Cardiac muscle cell (in vitro differentiated cells and primary cell): Measurements from ENCODE around the gene GDNF. TPM values are rescaled to one million over a fixed set of nuclear protein-coding genes. Genes with fewer than 3 reads are reported as not detected.

Experiments used
- DNase-seq, 2 donors: peaks; one replicate each; pipeline versions ENCODE4 v3.0.0 to v3.0.0-alpha.2; 2010 to 2017; ENCODE audit warnings: low read depth in 1 of 2, low spot score in 1 of 2
- H3K27ac ChIP-seq: fragments of 200-600 bp; sonication (generic); 2 replicates; pipeline ENCODE4 v1.5.1; 2016
- H3K27me3 ChIP-seq: fragments of 200-600 bp; sonication (generic); 2 replicates; pipeline ENCODE4 v1.6.0; 2016; ENCODE audit warnings: control low read depth
- H3K36me3 ChIP-seq: fragments of 200-600 bp; sonication (generic); 2 replicates; pipeline ENCODE4 v1.5.1; 2016; ENCODE audit warnings: control low read depth
- H3K4me1 ChIP-seq: fragments of 200-600 bp; sonication (generic); 2 replicates; pipeline ENCODE4 v1.8.1; 2017; ENCODE audit warnings: low read depth, mild to moderate bottlenecking, mixed run types
- H3K4me3 ChIP-seq: fragments of 200-600 bp; sonication (generic); 2 replicates; pipeline ENCODE4 v1.5.1; 2016; ENCODE audit warnings: mild to moderate bottlenecking
- H3K9me3 ChIP-seq: fragments of 200-600 bp; sonication (generic); 2 replicates; pipeline ENCODE4 v1.5.1; 2017; ENCODE audit warnings: low read depth, mild to moderate bottlenecking, control low read depth
- polyA plus RNA-seq: library from polyadenylated mRNA; unstranded; fragments of >200 nt; fragmentation: Nextera tagmentation; extraction: Ambion mirVana; gene quantifications from 2 replicates; pipeline ENCODE4 v1.2.1, GENCODE V29; 2016
- total RNA-seq: library from RNA; depleted of rRNA; stranded (reverse); fragments of >200 nt; gene quantifications from 2 replicates; pipeline ENCODE4 v1.2.3, GENCODE V29; 2016
- TF ChIP-seq, protein P1 (sequence below): IDR thresholded peaks from 2 replicates; pipeline ENCODE4 v1.5.1; 2012; ENCODE audit warnings: low read depth, mild to moderate bottlenecking, low read length

The GDNF gene, protein sequence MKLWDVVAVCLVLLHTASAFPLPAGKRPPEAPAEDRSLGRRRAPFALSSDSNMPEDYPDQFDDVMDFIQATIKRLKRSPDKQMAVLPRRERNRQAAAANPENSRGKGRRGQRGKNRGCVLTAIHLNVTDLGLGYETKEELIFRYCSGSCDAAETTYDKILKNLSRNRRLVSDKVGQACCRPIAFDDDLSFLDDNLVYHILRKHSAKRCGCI
- not detected in 2 replicates for total RNA-seq
- not detected in 2 replicates for polyA plus RNA-seq

DNA sequence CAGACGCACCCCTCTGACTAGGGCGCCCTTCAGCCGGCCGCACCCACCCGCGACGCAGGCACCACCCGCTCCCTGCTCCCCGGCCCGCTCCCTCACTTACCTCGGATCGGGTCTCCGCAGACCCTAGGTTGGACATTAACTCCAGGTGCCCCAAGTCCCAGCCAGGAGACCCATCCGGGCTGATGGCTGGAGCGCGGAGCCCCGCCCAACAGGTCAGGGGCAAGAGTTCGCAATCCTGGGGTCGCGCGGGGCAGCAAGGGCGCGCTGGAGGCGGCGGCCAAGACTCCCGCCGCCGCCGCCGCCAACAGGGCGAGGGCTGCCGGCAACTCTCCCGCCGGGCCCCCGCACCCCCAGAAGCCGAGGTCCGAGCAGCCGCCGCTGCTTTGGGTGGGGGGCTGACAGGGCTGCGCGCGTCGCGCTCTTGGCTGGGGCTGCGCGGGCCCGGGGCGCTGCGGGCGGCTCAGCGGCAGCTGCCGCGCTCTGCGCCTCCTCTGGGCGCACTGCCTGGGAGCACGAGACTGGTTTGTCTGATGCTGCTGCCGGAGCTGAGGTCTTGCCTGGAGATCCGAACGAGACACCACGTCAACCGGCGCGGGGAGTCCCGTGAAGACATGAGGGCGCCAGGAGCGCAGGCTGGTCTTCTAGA is at the start of gene GDNF:
TSS of gene GDNF (minus strand) at position 635 of the 646 bp plus-strand sequence. CDS start 5,245 bp downstream, outside the sequence.
- peaks cover 82% of the 10 kb centered on the region for H3K27me3 ChIP-seq
- H3K4me3 ChIP-seq, result peak within 1 kb of the TSS; percentile 40
- peaks cover 5% of the 10 kb centered on the region for H3K4me1 ChIP-seq
- DNase-seq, result peak; percentile 69 to 77
- TF ChIP-seq, protein P1, sequence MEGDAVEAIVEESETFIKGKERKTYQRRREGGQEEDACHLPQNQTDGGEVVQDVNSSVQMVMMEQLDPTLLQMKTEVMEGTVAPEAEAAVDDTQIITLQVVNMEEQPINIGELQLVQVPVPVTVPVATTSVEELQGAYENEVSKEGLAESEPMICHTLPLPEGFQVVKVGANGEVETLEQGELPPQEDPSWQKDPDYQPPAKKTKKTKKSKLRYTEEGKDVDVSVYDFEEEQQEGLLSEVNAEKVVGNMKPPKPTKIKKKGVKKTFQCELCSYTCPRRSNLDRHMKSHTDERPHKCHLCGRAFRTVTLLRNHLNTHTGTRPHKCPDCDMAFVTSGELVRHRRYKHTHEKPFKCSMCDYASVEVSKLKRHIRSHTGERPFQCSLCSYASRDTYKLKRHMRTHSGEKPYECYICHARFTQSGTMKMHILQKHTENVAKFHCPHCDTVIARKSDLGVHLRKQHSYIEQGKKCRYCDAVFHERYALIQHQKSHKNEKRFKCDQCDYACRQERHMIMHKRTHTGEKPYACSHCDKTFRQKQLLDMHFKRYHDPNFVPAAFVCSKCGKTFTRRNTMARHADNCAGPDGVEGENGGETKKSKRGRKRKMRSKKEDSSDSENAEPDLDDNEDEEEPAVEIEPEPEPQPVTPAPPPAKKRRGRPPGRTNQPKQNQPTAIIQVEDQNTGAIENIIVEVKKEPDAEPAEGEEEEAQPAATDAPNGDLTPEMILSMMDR, result no peak
- no peaks in the 10 kb centered on the region for H3K36me3 ChIP-seq
- no peak within 1 kb of the TSS for H3K27ac ChIP-seq
- no peaks in the 10 kb centered on the region for H3K9me3 ChIP-seq

DNA sequence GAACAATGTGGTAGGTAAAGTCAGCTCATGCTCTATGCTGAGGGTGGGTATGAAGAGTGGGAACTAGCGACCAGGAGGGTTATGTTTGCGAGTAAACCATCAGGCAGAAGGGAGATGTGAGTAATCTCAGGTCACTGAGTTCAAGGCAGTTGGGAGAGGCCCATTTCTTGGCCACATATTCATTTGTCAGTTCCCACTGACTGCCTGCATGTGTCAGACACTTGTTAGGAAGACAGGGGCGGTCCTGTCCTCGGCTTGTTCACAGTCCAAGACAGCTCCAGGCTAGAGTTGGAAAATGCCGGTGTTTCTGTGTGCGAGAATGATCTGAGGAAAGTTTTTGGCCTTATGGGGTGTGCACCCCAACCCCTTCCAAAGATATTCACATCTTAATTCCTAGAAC is 48.6 kb upstream of the GDNF start:
- no peak overlapping the region for H3K4me3 ChIP-seq
- DNase-seq, result no peak
- no peaks in the 10 kb centered on the region for H3K4me1 ChIP-seq
- TF ChIP-seq, protein P1, result no peak
- H3K9me3 ChIP-seq, result no peaks in the 10 kb centered on the region
- no peaks in the 10 kb centered on the region for H3K36me3 ChIP-seq
- no peak overlapping the region for H3K27ac ChIP-seq
- H3K27me3 ChIP-seq, result no peaks in the 10 kb centered on the region

DNA sequence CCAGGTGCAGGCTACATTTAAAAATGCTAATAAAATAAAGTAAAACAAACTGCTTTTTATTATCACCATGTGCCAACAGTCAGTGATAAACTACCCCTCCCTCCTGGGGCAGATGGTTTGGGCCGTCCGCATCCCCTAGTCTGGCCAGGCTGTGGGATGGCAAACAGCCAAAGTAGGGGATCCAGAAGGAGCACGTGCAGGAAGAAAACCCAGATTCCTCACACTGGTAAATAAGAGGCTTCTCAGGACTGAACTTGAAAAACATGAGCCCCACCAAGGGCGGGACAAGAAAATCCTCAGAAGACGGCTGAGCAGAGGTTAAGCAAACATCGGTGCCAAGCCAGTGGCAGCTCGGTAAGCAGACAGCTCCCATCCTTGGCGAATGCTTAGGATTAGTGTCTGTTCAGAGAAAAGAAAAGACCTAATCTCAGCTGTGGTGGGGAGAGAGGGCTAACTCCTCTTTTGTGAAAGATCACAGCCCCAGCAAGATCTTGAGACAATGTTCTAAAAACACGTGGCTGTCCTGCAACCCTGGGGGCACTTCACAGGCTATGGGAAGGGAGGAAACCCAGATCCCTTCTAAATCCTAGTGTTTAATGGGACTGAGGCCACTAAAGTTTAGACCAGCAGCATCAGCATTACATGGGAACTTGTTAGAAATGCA is 46.5 kb upstream of the GDNF start:
- Histone ChIP-seq H3K9me3 (no peaks in the 10 kb centered on the region), H3K36me3 (no peaks in the 10 kb centered on the region), H3K4me3 (no peak overlapping the region), H3K27ac (no peak overlapping the region), H3K4me1 (no peaks in the 10 kb centered on the region), H3K27me3 (no peaks in the 10 kb centered on the region)
- DNase-seq, result peak in 1 of 2 donors; percentile 29
- TF ChIP-seq, protein P1, result no peak

DNA sequence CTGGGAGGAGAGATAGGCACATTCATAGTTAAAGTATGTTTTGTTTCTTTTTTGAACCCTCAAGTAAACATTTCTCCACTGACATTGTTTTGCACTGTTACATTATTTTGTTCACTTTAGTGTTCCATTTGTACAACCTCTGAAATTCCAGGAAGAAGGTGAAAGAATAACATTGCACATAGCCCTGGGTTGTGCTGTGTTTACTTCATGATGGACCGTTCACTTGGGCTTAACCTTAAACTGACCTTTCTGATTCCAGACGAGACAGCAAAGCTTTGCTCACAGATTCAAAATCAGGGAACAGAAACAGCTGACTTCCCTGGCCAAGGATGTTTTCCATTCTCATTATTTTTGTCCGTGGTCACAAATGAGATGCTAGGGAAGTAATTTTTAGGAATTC is 42.8 kb upstream of the GDNF start:
- Histone ChIP-seq H3K9me3 (no peaks in the 10 kb centered on the region), H3K4me1 (no peaks in the 10 kb centered on the region), H3K4me3 (no peak overlapping the region), H3K27ac (no peak overlapping the region), H3K27me3 (no peaks in the 10 kb centered on the region), H3K36me3 (no peaks in the 10 kb centered on the region)
- no peak for DNase-seq
- TF ChIP-seq, protein P1, result no peak

DNA sequence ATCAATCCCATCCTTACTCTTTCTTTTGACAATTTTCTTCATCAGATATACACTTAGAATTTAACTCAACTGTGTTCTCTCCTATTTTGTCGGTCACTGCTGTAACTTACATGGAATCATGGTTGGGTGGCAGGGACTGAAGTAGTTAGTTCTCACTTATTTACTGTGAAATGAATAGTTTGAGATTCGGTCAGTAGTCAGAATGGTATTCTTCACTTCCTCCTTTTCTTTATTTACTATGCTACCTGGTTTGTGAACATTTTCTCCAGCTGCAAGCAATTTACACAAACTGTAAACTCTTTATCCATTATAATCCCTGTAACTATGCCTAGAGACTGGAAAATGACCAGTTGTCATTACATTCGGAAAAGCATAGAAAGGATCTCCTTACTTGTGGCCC is 41.5 kb upstream of the GDNF start:
- H3K27me3 ChIP-seq, result no peaks in the 10 kb centered on the region
- no peak overlapping the region for H3K27ac ChIP-seq
- H3K9me3 ChIP-seq, result no peaks in the 10 kb centered on the region
- no peaks in the 10 kb centered on the region for H3K4me1 ChIP-seq
- H3K36me3 ChIP-seq, result no peaks in the 10 kb centered on the region
- H3K4me3 ChIP-seq, result no peak overlapping the region
- no peak for DNase-seq
- TF ChIP-seq, protein P1, result no peak
